Peyer's patch (tissue), 4 donors: ENCODE data around the gene ANKRD17. TPM values are rescaled to one million over a fixed set of nuclear protein-coding genes. Genes with fewer than 3 reads are reported as not detected.
"Not testable (repeated sequence)": the region's sequence is repeated elsewhere in the genome, so short reads cannot be mapped to it uniquely, and the experiment has no call there.

Source experiments
- DNase-seq, 3 donors: peaks; one replicate each; pipeline ENCODE4 v3.0.0-alpha.2; 2017 to 2019
- H3K27ac ChIP-seq, 4 donors: fragments of 200-600 bp; sonication (generic); one replicate each; pipeline ENCODE4 v1.5.1; 2016 to 2019
- H3K27me3 ChIP-seq, 2 donors: fragments of 200-600 bp; sonication (generic); one replicate each; pipeline ENCODE4 v1.5.1; 2019
- H3K36me3 ChIP-seq, 3 donors: fragments of 200-600 bp; sonication (generic); one replicate each; pipeline ENCODE4 v1.5.1; 2016 to 2019
- H3K4me1 ChIP-seq, 4 donors: fragments of 200-600 bp; sonication (generic); one replicate each; pipeline ENCODE4 v1.5.1; 2016 to 2019
- H3K4me3 ChIP-seq, 4 donors: fragments of 200-600 bp; sonication (generic); 1 replicate in 3 of 4; 2 replicates in 1 of 4; pipeline ENCODE4 v1.5.1; 2016 to 2019; ENCODE audit warnings: mild to moderate bottlenecking in 1 of 4
- H3K9me3 ChIP-seq, 4 donors: fragments of 200-600 bp; sonication (generic); one replicate each; pipeline ENCODE4 v1.5.1; 2016 to 2019; ENCODE audit warnings: mild to moderate bottlenecking in 1 of 4
- CTCF ChIP-seq, 6 experiments: fragments of 450-650 bp in 4 of 6; fragments of 200-600 bp in 2 of 6; sonication (generic) in 1 of 6; IDR thresholded peaks; one replicate each; pipeline ENCODE4 v1.5.1; 2017 to 2019; ENCODE audit warnings: antibody characterized with exemption in 6 of 6, mild to moderate bottlenecking in 3 of 6, moderate library complexity in 1 of 6
- POLR2A ChIP-seq, 2 donors: fragments of 450-650 bp; IDR thresholded peaks; one replicate each; pipeline ENCODE4 v1.5.1; 2017; ENCODE audit warnings: antibody characterized with exemption in 2 of 2, mild to moderate bottlenecking in 2 of 2, moderate library complexity in 2 of 2
- total RNA-seq, 4 donors: library from RNA; depleted of rRNA; stranded (reverse); fragments of >200 nt; gene quantifications; one replicate each; pipeline ENCODE4 v1.1.0, GENCODE V29; 2016

The ANKRD17 gene
- 10 to 100 TPM; 61.7 to 92.0 (median 81.0) TPM for total RNA-seq

- Histone ChIP-seq H3K4me3 (peak within 1 kb of the TSS; percentile 58 to 93 (median 76)), H3K4me1 (peaks cover 0 to 44% (median 0%) of the 10 kb centered on the region in 4 donors), H3K9me3 (no peaks in the 10 kb centered on the region), H3K27me3 (no peaks in the 10 kb centered on the region), H3K27ac (peak within 1 kb of the TSS; percentile 89 to 99 (median 96)), H3K36me3 (no peaks in the 10 kb centered on the region)
- peak; percentile 88 to 97 (median 97) for DNase-seq
- TF ChIP-seq CTCF (IDR thresholded peaks at IDR 0.05): peak in 3 of 6 experiments; percentile 55 to 68 (median 62)
- peak; percentile 78 to 87 for TF ChIP-seq POLR2A (IDR thresholded peaks at IDR 0.05)
Measured at GRCh38 chr4:73258686-73259570, at the start of gene ANKRD17. Gene ANKRD17 (minus strand): TSS chr4:73258798. CDS start chr4:73258668, 130 bp downstream.

GRCh38 chr4:73308286-73308685 lies 49.7 kb upstream of the ANKRD17 start:
- no peak overlapping the region for H3K4me3 ChIP-seq
- H3K9me3 ChIP-seq: no peaks in the 10 kb centered on the region
- no peaks in the 10 kb centered on the region for H3K27me3 ChIP-seq
- DNase-seq: no peak
- H3K27ac ChIP-seq: no peak overlapping the region
- H3K4me1 ChIP-seq: no peaks in the 10 kb centered on the region
- TF ChIP-seq CTCF (IDR thresholded peaks at IDR 0.05) (peak in 3 of 6 experiments; percentile 23 to 46 (median 36)), POLR2A (IDR thresholded peaks at IDR 0.05) (no peak)
- no peaks in the 10 kb centered on the region for H3K36me3 ChIP-seq

GRCh38 chr4:73303711-73304110 lies 45.1 kb upstream of the ANKRD17 start:
- no peak for DNase-seq
- H3K27ac ChIP-seq: no peak overlapping the region
- no peaks in the 10 kb centered on the region for H3K36me3 ChIP-seq
- peaks cover 0 to 4% (median 0%) of the 10 kb centered on the region in 4 donors for H3K9me3 ChIP-seq
- no peak for TF ChIP-seq POLR2A (IDR thresholded peaks at IDR 0.05)
- TF ChIP-seq CTCF (IDR thresholded peaks at IDR 0.05): no peak
- H3K4me1 ChIP-seq: no peaks in the 10 kb centered on the region
- H3K27me3 ChIP-seq: no peaks in the 10 kb centered on the region
- no peak overlapping the region for H3K4me3 ChIP-seq

- Histone ChIP-seq H3K36me3 (no peaks in the 10 kb centered on the region), H3K27ac (no peak overlapping the region), H3K4me1 (no peaks in the 10 kb centered on the region), H3K27me3 (no peaks in the 10 kb centered on the region), H3K4me3 (no peak overlapping the region), H3K9me3 (peaks cover 0 to 4% (median 0%) of the 10 kb centered on the region in 4 donors)
- DNase-seq: no peak
- TF ChIP-seq CTCF (IDR thresholded peaks at IDR 0.05) (no peak), POLR2A (IDR thresholded peaks at IDR 0.05) (no peak)
Measured at GRCh38 chr4:73299548-73300280, 41.1 kb upstream of the ANKRD17 start.

GRCh38 chr4:73292661-73293060 lies 34.1 kb upstream of the ANKRD17 start:
- peaks cover 0 to 10% (median 0%) of the 10 kb centered on the region in 4 donors for H3K9me3 ChIP-seq
- not testable (repeated sequence) for H3K27me3 ChIP-seq, H3K4me1 ChIP-seq, H3K36me3 ChIP-seq, H3K4me3 ChIP-seq, H3K27ac ChIP-seq, DNase-seq

GRCh38 chr4:73281982-73282381 lies 23.4 kb upstream of the ANKRD17 start:
- H3K4me1 ChIP-seq: no peaks in the 10 kb centered on the region
- no peaks in the 10 kb centered on the region for H3K36me3 ChIP-seq
- peaks cover 0 to 6% (median 0%) of the 10 kb centered on the region in 4 donors for H3K9me3 ChIP-seq
- H3K27me3 ChIP-seq: no peaks in the 10 kb centered on the region
- no peak for DNase-seq
- no peak overlapping the region for H3K4me3 ChIP-seq
- no peak for TF ChIP-seq POLR2A (IDR thresholded peaks at IDR 0.05)
- no peak for TF ChIP-seq CTCF (IDR thresholded peaks at IDR 0.05)
- no peak overlapping the region for H3K27ac ChIP-seq
